ENCODE measurements around the gene RSAD1.

The RSAD1 gene

GRCh38 chr17:50518384-50519023 lies 39.8 kb downstream of the RSAD1 start:
- no peak for DNase-seq (ENCODE audit: low read depth in 3 of 3)

GRCh38 chr17:50519141-50519834 lies 40.6 kb downstream of the RSAD1 start:
- DNase-seq (ENCODE audit: low read depth in 3 of 3) = no peak

GRCh38 chr17:50520483-50520882 lies 41.8 kb downstream of the RSAD1 start:
- no peak for DNase-seq (ENCODE audit: low read depth in 3 of 3)

DNA sequence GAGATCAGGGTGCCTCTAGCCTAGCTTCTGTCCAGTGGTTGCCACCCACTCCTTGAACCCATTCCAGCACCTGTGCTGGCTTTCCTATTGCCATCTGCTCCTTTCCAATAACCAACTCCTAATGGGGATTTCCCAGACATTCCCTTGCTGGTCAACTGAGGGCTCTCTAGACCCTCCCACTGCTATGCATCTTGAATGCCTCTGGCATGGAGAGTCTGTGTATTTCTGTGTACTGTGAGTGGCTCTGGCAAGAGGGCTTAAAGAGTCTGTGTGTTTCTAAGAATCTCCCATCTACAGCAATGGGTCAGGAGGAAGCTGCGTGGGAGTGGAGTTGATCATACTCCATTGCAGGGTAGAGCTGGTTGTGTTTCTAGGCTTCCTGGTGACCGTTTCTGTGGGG lies 42.9 kb downstream of the RSAD1 start:
- DNase-seq (ENCODE audit: low read depth in 3 of 3) = no peak

- no peak for DNase-seq (ENCODE audit: low read depth in 3 of 3)
Observed at GRCh38 chr17:50522766-50523165, 44.1 kb downstream of the RSAD1 start.

DNA sequence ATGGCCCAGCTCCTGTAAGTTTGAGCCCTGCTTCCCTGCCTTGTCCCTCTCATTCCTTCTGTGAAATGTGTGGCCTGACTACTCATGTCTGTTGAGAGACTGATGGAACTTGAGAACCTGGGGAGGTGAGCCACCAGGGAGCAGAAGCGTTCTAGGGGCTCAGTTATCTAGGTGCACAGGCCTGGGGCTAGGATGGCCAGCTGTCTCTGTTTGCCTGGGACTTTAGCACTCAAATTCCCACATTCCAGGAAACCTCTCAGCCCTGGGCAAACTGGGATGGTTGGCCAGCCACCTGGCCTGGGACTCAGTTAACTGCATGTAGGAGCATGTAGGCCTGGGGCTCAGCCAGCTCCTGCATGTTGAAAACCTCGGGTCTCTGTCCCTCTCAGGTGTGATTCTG lies 44.5 kb downstream of the RSAD1 start:
- DNase-seq (ENCODE audit: low read depth in 3 of 3) = no peak

DNA sequence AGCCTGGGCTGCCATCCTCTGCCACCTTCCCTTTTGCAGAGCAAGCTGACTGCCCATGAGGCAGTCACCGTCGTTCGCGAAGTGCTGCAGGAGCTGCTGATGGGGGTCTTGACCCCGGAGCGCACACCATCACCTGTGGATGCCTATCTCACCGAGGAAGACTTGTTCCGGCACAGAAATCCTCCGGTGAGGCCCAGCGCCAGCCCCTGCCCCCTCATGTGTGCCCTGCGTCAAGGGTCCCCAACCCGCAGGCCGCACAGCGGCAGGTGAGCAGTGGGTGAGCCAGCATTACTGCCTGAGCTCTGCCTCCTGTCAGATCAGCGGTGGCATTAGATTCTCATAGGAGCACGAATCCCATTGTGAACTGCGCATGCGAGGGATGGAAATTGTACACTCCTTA lies 46.2 kb downstream of the RSAD1 start:
- no peak for DNase-seq (ENCODE audit: low read depth in 3 of 3)

DNA sequence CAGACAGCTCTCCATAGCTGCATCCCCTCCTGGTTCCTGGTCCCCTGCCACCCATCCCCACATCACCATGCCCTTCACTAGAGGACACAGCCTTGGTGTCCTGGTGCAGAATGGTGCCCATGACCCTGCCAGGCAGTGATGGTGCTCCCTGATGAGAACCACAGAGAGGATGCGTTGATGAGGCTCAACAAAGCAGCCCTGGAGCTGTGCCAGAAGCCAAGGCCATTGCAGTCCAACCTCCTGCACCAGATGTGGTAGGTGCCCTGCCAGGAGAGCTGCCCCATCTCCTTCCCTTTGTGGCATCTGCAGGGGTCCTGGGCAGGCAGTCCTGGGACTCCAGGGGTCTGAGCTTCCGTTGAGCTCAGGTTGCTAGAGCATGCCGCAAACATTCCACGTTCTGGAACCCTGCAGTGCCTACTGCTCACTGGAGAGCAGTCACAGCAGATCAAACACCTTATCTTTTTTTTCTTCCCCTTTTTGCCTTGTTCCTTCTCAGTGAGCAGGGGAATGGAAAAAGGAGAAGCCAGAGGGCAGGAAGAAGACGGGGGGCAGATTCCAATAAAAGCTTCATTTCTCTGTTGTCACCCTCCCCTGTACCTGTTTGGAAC lies 48.6 kb downstream of the RSAD1 start:
- no peak for DNase-seq (ENCODE audit: low read depth in 3 of 3)

DNA sequence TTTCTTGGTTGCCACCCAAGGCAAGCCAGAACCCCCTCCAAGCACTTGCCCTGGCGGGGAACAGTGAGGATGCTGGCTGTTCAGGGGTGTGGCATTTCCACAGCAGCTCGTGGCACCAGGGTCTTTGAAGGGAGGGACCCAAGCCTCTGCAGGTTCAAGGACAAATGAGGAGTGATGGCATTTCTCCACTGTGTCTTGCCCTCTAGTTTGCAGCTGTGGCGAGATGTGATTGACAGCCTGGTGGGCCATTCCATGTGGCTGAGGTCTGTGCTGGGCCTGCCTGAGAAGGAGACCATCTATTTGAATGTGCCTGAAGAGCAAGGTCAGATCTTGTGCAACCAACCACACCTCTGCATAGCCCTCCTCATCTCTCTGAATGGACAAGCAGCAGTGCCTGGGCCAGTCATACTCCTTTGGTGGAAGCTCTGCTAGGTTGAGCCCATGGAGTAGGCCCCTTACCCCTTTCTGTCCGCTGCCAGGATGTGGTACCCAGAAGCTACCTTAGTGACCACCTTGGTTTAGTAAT lies 49.4 kb downstream of the RSAD1 start:
- no peak for DNase-seq (ENCODE audit: low read depth in 3 of 3)

GRCh38 chr17:50529849-50530248 lies 51.2 kb downstream of the RSAD1 start:
- DNase-seq (ENCODE audit: low read depth in 3 of 3) = no peak

DNA sequence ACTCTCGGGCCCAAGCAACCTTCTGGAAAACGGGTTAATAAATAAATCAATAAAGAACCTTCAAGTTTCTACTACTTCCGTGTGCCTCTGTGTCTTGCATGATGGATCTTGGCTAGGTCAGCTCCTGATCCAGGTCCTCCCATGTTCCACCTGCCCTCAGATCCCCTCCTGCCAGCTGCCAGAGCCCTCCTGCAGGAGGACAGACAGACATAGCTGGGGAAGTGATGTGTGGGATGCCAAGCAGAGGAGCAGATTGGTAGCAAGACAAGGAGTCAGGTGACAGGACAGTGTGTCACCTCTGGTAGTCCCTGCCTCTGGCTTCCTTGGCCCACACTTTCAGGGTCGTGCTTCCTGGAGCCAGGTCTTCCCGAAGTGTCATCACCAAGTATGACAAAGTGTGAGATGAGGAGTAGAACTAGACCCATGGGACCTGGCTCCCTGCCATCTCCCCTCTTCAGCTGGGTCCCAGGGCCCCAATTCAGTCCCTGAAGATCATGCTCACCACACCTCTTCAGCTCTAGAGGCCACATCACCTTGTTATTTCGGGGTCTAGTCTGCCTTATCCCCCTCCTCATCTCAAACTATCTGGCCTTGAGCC lies 52.9 kb downstream of the RSAD1 start:
- DNase-seq (ENCODE audit: low read depth in 3 of 3) = no peak

DNA sequence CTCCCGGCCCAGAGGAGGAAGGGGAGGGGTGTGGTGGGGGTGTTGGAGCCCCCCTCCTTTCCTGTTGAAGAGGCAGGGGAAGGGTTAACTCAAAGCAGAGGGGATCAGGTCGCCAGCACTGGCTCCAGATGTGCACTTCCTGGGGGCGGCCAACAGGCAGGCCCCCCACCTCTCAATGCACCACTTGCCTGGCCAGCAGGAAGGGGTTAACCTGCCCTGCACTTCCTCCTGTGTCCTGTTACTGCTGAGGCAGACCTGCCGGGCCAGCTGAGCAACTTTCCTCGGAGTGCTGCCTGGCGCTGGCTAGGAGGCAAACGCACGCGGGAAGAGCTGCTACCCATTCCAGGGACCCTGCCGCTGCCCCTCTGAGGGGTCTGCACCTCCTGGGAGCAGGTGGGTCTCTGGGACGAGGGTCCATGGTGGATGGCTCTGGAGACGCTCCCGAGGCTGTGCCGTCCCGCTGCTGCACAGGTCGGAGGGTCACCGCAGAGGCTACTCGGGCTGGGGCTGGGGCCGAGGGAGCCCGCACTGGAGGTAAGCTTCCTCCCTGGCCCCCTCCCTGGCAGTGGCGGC lies 53.9 kb downstream of the RSAD1 start, which contains the start of gene EPN3:
TSS of gene EPN3 (plus strand) at position 284 of the 573 bp plus-strand sequence. CDS start 3,822 bp downstream, outside the sequence.
- DNase-seq (ENCODE audit: low read depth in 3 of 3) = no peak

DNA sequence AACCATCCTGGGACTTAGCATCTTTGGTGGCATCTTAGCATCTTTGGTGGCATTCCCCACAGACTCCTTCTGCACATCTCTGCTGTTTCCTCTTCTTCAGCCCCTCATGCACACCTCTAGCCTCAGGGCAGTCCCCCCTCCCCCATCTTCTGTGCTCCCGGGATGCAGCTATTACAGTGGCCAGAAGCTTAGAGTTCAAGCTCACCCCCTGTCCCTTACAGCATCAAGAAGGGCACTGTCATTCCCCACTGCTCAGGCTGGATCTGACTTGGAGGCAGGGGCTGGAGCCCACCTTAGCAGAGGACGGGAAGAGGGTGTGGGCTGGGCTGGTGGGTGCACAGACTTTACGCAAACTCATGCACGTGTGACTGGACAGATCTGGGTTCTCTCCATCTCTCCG lies 54.5 kb downstream of the RSAD1 start:
- DNase-seq (ENCODE audit: low read depth in 3 of 3) = no peak

GRCh38 chr17:50533720-50534148 lies 55.1 kb downstream of the RSAD1 start:
- DNase-seq (ENCODE audit: low read depth in 3 of 3) = no peak

DNA sequence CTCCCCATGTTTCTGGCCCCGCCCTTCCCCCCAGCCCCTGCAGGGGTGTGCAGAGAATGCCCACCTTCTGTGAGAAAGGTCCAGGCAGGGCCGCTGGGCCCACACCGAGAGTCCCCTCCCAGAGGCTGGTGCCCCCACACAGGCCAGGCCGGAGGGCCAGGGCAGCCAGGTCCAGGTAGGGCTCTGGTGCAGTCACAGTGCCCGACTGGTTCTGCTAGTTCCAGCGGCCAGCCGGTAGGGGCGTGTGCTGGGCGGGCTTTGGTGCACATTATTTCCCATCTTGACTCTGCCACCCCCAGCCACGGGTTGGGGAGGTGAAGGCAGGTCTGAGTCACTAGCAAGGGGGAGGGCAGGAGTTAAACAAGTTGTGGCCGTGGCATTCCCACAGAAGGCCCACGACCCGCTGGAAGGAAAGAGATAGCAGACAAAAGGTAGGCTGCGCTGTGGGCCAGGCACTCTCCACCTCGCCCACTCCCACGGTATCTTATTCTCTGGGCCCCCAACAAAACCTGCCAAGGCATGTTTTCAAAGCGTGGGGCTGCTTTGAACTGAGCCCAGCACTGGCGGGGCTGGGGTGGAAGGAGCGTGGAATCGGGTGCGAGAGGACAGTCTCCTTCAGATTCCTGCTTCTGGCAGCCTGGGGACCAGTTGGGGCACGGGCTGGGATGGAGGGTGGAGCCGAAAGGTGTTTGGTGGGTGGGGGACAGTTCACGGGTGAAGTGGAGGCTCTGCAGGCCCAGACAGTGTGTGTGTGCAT lies 55.7 kb downstream of the RSAD1 start:
- peak in 1 of 3 experiments; percentile 37 for DNase-seq (ENCODE audit: low read depth in 3 of 3)

DNA sequence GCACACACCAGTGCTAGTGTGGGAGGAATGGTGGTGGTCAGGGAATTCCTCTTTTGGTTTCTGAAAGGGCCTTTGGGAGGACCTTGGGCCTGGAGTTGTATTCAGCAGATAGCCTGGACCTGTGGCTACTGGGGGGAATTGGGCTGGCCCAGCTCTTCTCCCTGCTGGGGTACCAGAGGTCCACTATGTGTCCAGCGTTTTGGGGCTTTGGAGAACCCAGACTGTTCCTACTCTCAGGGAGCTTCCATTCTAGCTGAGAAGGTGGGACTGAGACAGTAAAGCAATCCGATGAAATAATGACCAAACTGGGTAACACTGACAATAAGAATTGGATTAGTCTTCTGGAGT lies 56.3 kb downstream of the RSAD1 start:
- no peak for DNase-seq (ENCODE audit: low read depth in 3 of 3)

- no peak for DNase-seq (ENCODE audit: low read depth in 3 of 3)
Observed at GRCh38 chr17:50535407-50535806, 56.7 kb downstream of the RSAD1 start.

Measured in stimulated activated CD4-positive, alpha-beta T cell treated with anti-CD3 and anti-CD28 coated beads, TNF-alpha, amount 100 ng/mL, for 24 hours (primary cell).